GM18909 (cell line): ENCODE data around the gene SLC43A1.

Experiments used
- ATAC-seq: cut with Tn5 transposase; IDR thresholded peaks from one replicate; pipeline ENCODE4 v1.9.1; 2021; ENCODE audit warnings: mild to moderate bottlenecking; ENCODE audit not compliant: unreplicated experiment, poor library complexity

SLC43A1 gene

GRCh38 chr11:57481915-57482781, 33.4 kb downstream of the SLC43A1 start:
- no peak for ATAC-seq

- no peak for ATAC-seq
Observed at GRCh38 chr11:57481315-57481714, 34.2 kb downstream of the SLC43A1 start.

- peak; percentile 35 for ATAC-seq
Observed at GRCh38 chr11:57480409-57481137, 34.9 kb downstream of the SLC43A1 start.

- ATAC-seq, result no peak
Observed at GRCh38 chr11:57479911-57480310, 35.6 kb downstream of the SLC43A1 start.

GRCh38 chr11:57479021-57479663, 36.4 kb downstream of the SLC43A1 start:
- ATAC-seq, result no peak

- ATAC-seq, result no peak
Observed at GRCh38 chr11:57477507-57478189, 37.9 kb downstream of the SLC43A1 start.

- ATAC-seq, result peak; percentile 59
Observed at GRCh38 chr11:57476757-57477506, 38.6 kb downstream of the SLC43A1 start.

- ATAC-seq, result peak; percentile 37
Observed at GRCh38 chr11:57476047-57476756, 39.3 kb downstream of the SLC43A1 start.

GRCh38 chr11:57475671-57476046, 39.8 kb downstream of the SLC43A1 start:
- peak; percentile 26 for ATAC-seq

- ATAC-seq, result no peak
Observed at GRCh38 chr11:57475191-57475590, 40.3 kb downstream of the SLC43A1 start.

- no peak for ATAC-seq
Observed at GRCh38 chr11:57474803-57475115, 40.7 kb downstream of the SLC43A1 start.

- ATAC-seq, result peak; percentile 41
Observed at GRCh38 chr11:57474017-57474802, 41.3 kb downstream of the SLC43A1 start.

GRCh38 chr11:57473285-57473841, 42.1 kb downstream of the SLC43A1 start:
- ATAC-seq, result no peak

- ATAC-seq, result no peak
Observed at GRCh38 chr11:57471496-57471895, 44.0 kb downstream of the SLC43A1 start.

- no peak for ATAC-seq
Observed at GRCh38 chr11:57469268-57469667, 46.2 kb downstream of the SLC43A1 start.

- no peak for ATAC-seq
Observed at GRCh38 chr11:57468276-57468675, 47.2 kb downstream of the SLC43A1 start.

GRCh38 chr11:57467508-57468157, 47.9 kb downstream of the SLC43A1 start:
- no peak for ATAC-seq

GRCh38 chr11:57466680-57467079, 48.8 kb downstream of the SLC43A1 start:
- ATAC-seq, result no peak
